SH-SY5Y (cell line): ENCODE measurements around the gene NUBP2.

Experiments used
- GATA2 ChIP-seq: IDR thresholded peaks from 2 replicates; pipeline ENCODE4 v1.6.1; 2011; ENCODE audit warnings: mild to moderate bottlenecking, low read depth, low read length
- GATA3 ChIP-seq: IDR thresholded peaks from 2 replicates; pipeline ENCODE4 v1.6.1; 2011; ENCODE audit warnings: low read depth, mild to moderate bottlenecking, low read length, moderate library complexity

DNA sequence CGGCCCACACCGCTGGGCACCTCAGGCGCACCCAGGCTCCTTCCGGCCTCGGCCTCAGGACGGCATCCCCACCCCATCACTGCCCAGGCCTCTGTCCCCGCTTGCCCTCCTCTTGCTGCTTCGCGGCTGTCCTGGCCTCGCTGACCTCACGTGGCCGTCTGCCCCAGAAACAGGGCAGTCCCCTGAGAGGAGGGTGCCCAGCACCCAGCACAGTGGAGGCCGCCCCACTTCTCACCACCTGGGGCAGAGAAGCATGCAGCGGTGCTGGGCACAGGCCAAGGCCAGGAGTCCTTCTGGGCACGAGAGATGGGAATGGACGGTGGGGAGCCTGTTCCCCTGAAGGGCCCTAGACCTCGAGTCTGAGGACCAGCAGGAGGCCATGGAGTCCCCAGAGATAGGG, 35.0 kb downstream of the NUBP2 start:
- TF ChIP-seq GATA2 (no peak), GATA3 (no peak)
